ENCODE measurements around the gene PLEKHA3.
A peak's percentile ranks its signal among the peaks of the same experiment; 100 is the strongest.
"Not testable (repeated sequence)": the region's sequence is repeated elsewhere in the genome, so short reads cannot be mapped to it uniquely, and the experiment has no call there.

Gene PLEKHA3

DNA sequence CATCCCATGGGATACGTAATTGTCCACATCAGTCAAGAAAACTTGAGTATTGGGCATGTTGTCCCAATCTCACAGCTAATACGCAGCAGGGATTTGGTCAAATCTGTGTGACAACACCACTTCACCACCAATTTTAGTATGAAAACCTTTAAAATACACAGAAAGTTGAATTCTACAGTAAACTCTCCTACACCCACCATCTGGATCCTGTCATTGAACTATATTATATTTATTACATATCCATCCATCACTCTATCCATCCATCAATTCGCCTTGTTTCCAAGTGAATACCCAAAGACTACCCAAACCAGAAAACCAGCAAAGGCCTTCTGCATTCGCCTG, 1.0 kb upstream of the PLEKHA3 start:
- DNase-seq (ENCODE audit: low read depth) = no peak

DNA sequence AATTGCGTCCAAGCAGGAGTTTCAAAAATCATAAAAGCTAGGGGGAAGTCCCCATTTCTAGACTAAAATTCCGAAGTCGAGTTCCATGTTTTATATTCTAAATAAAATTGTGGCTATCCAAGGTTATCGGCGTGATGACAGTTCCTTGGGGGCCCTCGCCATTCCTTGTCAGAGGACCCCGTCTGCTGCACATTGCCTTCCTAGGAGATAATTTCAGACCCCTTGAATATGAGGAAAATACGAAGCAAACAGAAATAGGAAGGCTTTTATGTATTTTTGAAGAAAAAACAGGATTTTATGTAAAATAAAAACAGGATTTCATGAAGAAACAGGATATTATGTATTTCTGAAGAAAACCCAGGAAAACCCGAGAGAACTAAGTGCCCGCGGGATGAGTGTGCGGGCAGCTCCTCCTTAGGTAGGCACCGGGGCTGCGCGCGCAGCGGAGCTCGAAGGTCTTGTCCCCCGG, 465 bp upstream of the PLEKHA3 start:
- DNase-seq (ENCODE audit: low read depth) = no peak

DNA sequence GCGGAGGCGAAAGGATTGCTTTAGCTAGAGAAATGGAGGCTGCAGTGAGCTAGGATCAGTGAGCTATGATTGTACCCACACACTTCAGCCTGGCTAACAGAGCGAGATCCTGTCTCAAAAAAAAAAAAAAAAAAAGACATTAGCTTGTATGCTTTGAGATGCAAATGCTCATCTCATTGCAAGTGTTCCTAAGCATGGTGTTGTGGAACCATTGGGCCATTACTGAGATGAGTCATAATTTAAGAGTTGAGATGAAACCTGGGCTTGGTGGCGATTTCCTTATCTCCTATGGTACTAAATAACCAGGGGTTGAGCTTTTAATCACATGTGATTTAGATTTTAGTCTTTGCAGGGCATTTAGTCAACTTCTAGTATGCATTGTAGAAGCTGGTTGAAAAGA, 2.2 kb downstream of the PLEKHA3 start:
- peak; percentile 15 for DNase-seq (ENCODE audit: low read depth)

DNA sequence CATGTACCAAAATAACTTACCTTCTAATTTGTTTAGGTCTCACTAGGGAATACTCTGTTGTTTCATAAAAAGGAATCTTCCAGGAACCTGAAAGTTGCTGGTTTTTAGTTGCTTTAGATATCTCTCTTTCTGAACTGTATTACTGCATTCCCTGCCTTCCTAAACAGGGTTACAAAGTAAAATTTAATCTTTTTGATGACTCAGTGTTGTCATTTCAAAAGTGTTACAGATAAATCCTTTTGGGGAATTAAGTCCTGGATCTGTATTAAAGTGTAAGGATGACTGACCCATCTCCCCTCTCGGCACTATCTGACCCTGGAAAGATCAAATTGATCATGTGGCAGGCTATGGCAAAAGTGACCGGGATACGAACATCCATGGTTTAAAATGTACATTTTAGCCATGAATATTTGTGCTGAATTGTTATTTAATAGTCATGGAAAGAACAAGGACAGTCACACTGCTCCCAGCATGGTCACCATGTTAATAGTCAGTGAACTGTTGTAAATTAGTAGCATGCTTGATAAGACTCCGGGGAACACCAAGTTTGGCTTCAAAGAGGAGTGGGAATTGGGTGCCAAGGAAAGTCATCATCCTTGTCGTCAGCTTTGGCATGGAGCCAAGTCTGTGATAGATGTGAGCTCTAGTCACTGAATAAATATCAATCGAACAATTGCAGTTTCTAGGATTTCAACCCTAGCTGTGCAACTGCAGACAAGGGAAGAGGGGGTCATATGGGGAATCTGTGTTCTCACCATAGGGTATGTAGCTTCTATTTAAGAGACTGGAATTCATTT, 4.2 kb downstream of the PLEKHA3 start:
- peak; percentile 21 for DNase-seq (ENCODE audit: low read depth)

DNA sequence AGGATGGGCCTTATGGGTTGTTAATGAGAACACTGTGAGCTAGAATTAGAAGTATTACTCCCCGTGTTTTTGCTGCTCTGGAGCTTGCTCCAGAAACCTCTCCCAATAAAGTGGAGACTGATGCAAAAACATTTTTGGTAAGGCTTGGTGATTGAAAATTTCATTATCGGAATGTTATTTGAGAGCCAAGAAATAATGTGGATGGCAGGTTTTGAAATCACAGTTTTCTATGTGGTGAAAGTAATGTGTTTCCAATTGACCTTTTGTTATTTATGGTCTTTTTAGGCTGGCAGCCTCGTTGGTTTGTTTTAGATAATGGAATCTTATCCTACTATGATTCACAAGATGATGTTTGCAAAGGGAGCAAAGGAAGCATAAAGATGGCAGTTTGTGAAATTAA, 5.1 kb downstream of the PLEKHA3 start:
- DNase-seq (ENCODE audit: low read depth) = no peak

DNA sequence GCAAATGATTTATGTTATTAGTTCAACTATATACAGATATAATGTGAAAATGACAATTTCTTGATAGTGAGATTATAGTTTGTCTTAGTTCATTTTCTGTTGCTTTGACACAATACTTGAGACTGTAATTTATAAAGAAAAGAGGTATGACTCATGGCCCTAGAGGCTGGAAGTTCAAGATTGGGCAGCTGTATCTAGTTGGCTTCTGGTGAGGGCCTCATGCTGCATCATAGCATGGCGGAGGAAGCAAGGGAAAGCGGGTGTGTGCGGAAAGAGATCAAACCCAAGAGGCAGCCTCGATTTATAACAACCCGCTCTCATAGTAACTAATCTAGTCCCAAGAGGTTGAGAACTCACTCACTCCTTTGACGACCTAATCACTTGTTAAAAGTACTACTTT, 11.4 kb downstream of the PLEKHA3 start:
- no peak for DNase-seq (ENCODE audit: low read depth)

DNA sequence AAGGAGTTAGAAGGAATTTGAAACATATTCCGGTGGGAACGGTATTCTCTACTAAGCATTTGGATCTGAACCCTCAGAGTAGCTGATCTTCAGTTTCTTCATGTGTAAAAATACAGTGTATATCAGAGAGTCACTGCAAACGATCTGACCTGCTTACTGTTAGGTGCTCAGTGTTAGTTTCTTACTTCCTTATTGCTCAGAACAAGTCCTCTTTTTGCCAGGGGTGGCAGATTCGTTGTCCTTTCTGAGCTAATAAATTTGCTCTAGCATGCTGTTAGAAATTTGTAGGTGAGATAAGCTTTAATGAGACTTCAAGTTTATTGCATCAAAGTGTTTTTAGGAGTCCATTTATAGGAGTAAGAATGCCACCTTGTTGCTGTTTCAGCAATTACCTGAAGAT, 15.8 kb downstream of the PLEKHA3 start:
- DNase-seq (ENCODE audit: low read depth) = no peak

DNA sequence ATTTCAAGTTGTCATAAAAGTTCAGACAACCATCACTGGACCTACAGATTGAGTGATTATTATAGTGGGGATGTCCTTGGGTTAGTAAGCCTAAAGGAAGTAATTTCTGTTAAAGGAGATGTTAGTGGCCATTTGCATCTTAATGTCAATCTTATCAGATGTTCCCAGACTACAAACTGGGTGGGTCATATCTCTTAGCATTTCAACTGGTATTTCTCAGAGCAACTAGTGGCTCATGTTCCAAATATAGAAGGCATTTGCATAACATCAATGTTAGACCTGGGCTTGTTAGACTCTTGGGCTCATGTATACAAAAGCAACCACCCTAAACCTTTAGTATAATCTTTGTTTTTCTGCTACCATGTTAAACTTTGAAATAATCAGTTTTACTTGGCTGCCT, 17.9 kb downstream of the PLEKHA3 start:
- no peak for DNase-seq (ENCODE audit: low read depth)

DNA sequence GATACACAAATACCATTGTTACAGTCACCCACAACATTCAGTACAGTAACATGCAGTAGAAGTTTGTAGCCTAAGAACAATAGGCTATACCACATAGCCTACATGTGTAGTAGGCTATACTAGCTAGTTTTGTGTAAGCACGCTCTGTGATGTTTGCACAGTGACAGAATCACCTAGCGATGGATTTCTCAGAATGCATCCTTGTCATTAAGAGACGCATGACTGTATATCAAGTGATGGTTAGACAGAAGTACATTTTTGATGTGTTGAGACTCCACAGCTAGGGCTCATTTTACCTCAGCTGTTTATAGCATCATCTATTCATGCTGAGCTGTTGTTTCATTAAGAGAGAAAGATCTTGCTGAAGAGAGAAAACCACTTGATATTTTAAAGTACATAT, 19.4 kb downstream of the PLEKHA3 start:
- no peak for DNase-seq (ENCODE audit: low read depth)

DNA sequence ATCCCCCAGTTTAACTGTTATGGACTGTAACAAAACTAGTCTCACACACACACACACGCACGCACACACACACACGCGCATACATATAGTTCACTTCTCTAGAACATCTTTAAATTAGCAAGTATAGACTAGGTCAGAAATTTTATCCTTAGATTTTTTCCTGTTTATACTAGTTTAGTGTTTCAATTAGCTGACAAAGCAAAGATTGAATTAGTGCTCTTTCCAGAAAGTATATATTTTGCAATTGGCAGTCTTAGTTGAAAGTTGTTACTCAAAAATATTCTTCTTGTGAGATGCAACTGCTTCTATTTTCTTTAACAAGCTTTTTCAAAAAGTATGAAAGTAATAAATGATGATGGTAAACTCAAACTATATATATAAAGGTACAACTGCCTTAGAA, 22.5 kb downstream of the PLEKHA3 start:
- DNase-seq (ENCODE audit: low read depth) = no peak

DNA sequence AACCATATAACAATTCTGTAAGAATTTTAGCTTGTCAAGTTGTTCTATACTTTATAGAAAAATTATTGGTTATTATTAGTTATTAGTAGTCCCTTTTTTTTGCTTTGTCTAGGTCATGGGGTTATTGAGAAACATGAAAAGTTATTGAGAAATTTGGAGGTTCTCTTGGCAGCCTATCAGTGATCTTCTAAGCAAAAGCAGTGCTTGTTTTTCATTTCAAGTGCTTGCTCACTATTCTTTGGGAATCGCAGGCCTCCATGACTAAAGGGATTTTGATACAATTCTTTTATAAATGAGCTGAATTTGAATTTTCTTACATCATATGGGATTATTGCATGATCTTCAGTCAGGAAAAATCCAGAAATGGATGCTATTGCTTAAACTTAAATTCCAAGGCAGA, 25.8 kb downstream of the PLEKHA3 start:
- DNase-seq (ENCODE audit: low read depth) = no peak

DNA sequence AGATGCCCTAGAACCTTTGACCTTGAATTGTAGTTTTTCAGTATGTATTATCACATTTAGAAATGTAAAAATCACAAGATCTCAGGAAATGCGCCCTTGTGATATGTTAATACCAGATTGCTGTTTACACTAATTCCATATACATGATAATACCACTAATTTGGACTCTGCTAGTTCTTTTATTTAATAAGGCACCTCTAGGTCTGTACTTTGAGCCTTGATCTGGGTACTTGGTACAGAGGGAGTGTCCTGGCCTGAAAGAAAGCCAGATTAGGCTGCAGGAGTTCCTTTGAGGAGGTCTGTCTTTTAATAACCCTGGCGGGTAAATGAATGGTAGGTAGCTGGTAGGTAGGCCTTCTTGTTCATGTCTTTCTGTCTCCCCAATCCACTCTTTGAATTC, 26.3 kb downstream of the PLEKHA3 start:
- DNase-seq (ENCODE audit: low read depth) = no peak

DNA sequence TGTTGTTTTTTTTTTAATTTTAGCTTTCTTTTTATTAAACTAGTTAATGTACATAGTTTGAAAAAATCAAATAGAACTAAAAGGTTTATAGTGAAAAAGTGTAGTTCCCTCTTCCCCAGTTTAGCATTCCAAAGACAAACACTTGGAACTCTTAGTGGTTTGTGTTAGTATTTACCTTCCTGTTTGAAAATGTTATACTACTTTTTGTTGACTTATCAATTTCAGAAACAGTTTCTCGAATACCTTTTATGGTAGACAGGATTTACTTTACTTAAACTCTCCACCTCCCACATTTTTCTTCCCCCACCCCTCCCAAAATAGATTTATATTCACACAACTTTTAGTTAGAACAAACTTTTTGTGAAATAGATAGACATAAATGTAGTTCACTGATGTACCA, 26.7 kb downstream of the PLEKHA3 start:
- DNase-seq (ENCODE audit: low read depth) = no peak

DNA sequence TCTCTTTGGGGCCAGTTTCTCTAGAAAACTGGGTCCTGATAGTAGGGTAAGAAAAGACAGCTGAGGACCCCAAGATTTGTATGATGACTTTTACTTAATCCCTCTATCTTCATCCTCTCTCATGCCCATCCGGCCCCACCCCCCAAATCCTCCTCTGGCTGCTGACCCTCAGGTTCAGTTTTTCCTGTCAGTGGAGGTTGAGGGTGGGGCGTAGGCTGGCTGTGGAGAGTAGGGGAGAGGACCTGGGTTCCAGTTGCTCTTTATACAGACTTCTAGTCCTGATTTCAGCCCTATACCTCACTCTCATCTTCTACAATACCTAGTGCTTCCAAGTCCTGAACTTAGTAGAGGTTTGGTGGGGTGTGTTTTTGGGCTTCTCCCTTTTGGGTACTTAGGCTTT, 28.4 kb downstream of the PLEKHA3 start:
- DNase-seq (ENCODE audit: low read depth) = no peak

DNA sequence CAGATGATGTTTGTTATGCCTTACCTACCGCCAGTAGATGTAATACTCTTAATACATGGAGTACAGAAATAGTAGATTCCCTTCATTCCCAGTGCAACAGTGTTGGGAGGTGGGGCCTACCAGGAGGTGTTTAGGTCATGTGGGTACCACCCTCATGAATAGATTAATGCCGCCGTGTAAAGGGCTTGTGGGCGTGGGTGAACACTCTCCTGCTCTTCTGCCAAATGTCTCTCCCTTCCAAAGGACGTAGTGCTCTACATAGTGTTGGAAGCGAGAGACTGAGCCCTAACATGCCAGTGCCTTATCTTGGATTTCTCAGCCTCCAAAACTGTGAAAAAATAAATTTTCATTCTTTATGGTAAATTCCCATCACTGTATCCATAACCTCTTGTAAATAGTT, 30.1 kb downstream of the PLEKHA3 start:
- no peak for DNase-seq (ENCODE audit: low read depth)

DNA sequence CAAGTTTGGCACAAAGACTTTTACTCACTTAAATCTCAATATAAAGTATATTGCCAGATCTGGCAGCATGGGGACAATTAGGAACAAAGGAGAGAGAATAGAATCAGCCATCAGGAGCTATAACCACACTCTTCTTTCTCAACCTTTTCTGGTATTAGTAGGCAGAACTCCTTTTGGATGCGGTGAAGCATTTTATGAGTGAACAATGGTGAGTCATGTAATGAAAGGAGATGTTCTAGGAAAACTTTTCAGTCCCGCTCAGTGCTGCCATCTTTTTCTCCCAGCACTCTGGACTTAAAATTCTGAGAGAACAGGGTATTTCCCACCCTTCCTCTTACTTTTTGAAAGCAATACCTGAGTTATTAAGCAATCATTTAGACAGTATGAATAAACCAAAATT, 32.2 kb downstream of the PLEKHA3 start:
- DNase-seq (ENCODE audit: low read depth) = peak; percentile 81

DNA sequence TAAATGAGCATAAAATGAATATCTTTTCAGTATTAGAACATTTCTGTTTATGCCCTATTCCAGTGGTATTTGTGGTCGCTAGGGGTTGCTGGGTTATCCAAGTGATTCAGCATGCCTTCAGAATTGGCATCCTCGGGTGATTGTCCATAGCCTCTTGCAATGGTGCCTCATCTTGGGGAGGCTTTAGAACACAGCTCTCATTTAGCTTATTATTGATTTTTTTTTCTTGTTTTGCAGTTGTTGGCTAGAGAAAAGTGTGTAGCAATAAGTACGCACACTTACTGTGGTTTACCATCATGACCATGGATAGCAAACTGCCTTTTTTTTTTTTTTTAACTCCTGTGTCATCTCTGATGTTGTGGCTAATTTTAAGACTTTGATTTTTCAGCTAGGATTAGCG, 33.6 kb downstream of the PLEKHA3 start:
- DNase-seq (ENCODE audit: low read depth) = peak; percentile 64

DNA sequence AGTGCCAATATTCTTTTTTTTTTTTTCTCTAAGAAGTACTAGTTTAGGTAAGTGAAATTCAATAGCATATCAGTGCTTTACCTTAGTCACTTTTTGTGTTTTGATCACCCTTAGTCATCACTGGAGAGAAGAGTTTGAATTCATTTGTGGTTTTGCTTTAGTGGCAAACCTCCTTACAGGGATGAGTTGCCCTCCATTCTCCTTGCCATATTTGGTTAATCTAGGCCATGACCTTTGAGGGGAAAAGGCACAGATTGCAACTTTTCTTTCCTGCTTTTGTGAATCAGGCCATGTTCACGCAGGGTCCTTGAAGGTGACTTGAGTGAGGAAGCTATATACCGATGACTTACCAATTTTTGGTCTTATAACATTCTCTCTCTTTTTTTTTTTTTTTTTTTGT, 34.4 kb downstream of the PLEKHA3 start:
- peak; percentile 95 for DNase-seq (ENCODE audit: low read depth)

DNA sequence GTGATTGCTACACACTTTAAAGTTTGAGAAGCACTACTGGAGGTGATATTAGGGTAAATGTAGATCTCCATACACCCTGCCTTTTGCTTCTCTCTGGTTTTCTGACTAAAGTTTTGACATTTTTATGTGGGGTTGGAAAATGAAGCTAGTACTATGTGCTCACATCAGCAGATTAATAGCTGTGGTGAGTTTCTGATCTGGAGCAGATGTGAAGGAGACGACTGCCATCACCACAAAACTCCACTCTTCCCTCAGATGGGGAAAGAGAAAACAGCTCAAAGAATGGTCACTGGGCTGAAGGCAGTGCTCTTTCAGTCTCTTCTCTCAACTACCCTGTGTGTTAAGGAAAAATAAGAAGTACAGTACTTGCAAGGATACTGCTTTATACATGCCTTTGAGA, 37.2 kb downstream of the PLEKHA3 start:
- DNase-seq (ENCODE audit: low read depth) = no peak

DNA sequence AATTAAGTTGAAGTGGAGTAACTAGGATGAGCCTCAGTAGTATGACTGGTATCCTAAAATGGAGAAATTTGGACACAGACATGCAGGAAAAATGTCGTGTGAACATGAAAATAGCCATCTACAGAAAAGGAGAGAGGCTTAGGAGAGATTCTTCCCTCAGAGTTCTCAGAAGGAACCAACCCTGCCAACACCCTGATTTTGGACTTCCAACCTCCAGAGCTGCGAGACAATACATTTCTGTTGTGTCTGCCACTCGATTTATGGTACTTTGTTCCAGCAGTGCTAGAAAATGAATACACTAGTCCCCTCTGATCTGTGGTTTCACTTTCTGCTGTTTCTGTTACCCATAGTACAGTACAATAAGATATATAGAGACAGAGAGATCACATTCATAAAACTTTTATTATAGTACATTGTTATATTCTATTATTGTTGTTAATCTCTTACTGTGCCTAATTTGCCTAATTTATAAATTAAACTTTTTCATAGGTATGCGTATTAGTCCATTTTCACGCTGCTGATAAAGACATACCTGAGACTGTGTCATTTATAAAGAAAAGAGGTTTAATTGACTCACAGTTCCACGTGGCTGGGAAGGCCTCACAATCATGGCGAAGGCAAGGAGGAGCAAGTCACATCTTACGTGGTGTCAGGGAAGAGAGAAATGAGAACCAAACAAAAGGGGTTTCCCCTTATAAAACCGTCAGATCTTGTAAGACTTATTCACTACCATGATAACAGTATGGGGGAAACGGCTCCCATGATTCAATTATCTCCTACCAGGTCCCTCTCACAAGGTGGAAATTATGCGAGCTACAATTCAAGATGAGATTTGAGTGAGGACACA, 41.3 kb downstream of the PLEKHA3 start:
- DNase-seq (ENCODE audit: low read depth) = no peak

DNA sequence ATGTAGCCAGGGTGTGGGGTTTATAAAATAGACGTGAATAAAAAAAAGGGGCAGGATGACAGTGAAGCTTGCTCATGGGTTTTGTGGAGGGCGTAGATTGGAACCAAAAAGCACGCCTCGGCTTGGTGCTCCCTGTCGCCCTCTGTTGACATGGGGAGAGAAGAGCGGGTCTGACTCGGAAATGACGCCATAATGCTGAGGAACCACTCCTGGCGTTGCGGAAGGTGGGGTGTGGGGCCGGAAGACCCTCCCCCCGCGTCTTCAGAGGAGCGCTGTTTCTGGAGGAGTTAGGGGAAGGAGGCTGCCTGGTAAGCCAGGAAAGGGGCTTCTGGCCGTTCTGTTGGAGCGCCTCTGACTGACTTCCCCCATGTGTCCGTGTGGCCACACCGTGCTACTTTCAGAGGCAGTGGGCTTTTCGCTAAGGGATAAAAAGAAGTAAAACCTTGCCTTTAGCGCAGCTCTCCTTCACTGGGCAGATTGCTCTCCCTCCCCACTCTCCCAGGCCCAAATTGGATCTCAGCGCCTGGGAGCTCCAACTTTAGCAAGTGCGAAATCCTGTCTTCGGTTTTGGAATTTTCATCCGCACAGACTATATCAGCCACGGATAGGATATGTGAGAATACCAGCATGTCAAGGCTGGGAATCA, 42.8 kb downstream of the PLEKHA3 start:
- peak; percentile 89 for DNase-seq (ENCODE audit: low read depth)

DNA sequence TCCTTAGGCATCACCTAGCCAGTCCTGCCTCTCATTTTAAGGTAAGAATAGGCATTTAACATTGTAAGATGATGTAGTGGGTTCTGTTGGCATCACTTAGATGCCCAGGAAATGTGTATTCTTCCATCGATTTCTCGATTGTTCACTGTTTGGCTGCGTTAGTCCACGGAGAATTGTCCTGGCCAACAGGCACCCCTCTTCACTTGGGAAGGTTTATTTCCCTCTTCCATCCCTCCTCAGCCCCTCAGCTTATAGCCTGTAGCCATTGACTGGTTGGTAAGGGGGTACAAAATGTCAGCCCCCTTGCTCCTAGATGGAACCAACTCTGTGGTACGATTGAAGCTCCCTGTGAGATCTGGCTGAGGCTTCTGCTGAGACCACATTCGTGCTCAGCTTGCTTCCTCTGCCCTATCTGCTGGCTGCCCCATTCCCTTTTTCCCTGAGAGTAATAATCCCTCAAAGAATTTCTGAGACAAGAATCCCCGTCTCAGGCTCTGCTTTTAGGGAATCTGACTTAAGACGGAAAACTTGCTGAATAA, 43.4 kb downstream of the PLEKHA3 start:
- DNase-seq (ENCODE audit: low read depth) = peak; percentile 42

DNA sequence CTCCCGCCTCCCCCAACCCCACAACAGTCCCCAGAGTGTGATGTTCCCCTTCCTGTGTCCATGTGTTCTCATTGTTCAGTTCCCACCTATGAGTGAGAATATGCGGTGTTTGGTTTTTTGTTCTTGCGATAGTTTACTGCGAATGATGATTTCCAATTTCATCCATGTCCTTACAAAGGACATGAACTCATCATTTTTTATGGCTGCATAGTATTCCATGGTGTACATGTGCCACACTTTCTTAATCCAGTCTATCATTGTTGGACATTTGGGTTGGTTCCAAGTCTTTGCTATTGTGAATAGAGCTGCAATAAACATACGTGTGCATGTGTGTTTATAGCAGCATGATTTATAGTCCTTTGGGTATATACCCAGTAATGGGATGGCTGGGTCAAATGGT, 44.8 kb downstream of the PLEKHA3 start:
- not testable (repeated sequence) for DNase-seq (ENCODE audit: low read depth)
